Thymus (tissue), 11 donors: Measurements from ENCODE around the gene WDR7. TPM values are rescaled to one million over a fixed set of nuclear protein-coding genes. Genes with fewer than 3 reads are reported as not detected.
"Not testable (repeated sequence)": the region's sequence is repeated elsewhere in the genome, so short reads cannot be mapped to it uniquely, and the experiment has no call there.

Experiments
- DNase-seq, 9 donors: peaks; one replicate each; pipeline ENCODE4 v3.0.0-alpha.2; 2013; ENCODE audit warnings: low spot score in 9 of 9, low read depth in 6 of 9, missing footprints in 1 of 9
- H3K27ac ChIP-seq, 2 donors: one replicate each; pipeline ENCODE4 v1.5.1; 2013; ENCODE audit warnings: control low read depth in 1 of 2, low read depth in 1 of 2, low read length in 1 of 2, mild to moderate bottlenecking in 1 of 2, moderate library complexity in 1 of 2
- H3K27me3 ChIP-seq, 2 donors: one replicate each; pipeline ENCODE4 v1.5.1; 2013; ENCODE audit warnings: low read length in 1 of 2; ENCODE audit not compliant: control insufficient read depth in 2 of 2, insufficient read depth in 1 of 2
- H3K36me3 ChIP-seq, 2 donors: one replicate each; pipeline ENCODE4 v1.5.1; 2013; ENCODE audit warnings: low read length in 1 of 2, mild to moderate bottlenecking in 1 of 2, moderate library complexity in 1 of 2; ENCODE audit not compliant: control insufficient read depth in 2 of 2, insufficient read depth in 2 of 2
- H3K4me1 ChIP-seq, 2 donors: one replicate each; pipeline ENCODE4 v1.5.1; 2013; ENCODE audit warnings: low read length in 2 of 2; ENCODE audit not compliant: control insufficient read depth in 2 of 2, insufficient read depth in 2 of 2
- H3K4me3 ChIP-seq, 2 donors: one replicate each; pipeline ENCODE4 v1.5.1; 2013; ENCODE audit warnings: low read length in 2 of 2, control low read depth in 1 of 2, mild to moderate bottlenecking in 1 of 2
- H3K9me3 ChIP-seq, 2 donors: one replicate each; pipeline ENCODE4 v1.5.1; 2013; ENCODE audit warnings: low read length in 1 of 2, mild to moderate bottlenecking in 1 of 2; ENCODE audit not compliant: control insufficient read depth in 2 of 2, insufficient read depth in 1 of 2
- WGBS: extraction: QIAGEN DNeasy Blood & Tissue Kit; methylation state at CpG from one replicate; pipeline ENCODE4 v1.1.7; 2013; 5-methylcytosine and 5-hydroxymethylcytosine counted together
- polyA plus RNA-seq: library from polyadenylated mRNA; stranded (reverse); fragments of 200-250 nt; gene quantifications from one replicate; pipeline ENCODE4 v1.2.3, GENCODE V29; 2013
- total RNA-seq: library from RNA; stranded (reverse); fragments of 120-200 nt; gene quantifications from one replicate; pipeline ENCODE4 v1.2.4, GENCODE V29; 2013
- donor health status: healthy.

Gene WDR7
- total and polyA plus RNA-seq, 2 donors: 9.0 to 20.5 TPM

DNA sequence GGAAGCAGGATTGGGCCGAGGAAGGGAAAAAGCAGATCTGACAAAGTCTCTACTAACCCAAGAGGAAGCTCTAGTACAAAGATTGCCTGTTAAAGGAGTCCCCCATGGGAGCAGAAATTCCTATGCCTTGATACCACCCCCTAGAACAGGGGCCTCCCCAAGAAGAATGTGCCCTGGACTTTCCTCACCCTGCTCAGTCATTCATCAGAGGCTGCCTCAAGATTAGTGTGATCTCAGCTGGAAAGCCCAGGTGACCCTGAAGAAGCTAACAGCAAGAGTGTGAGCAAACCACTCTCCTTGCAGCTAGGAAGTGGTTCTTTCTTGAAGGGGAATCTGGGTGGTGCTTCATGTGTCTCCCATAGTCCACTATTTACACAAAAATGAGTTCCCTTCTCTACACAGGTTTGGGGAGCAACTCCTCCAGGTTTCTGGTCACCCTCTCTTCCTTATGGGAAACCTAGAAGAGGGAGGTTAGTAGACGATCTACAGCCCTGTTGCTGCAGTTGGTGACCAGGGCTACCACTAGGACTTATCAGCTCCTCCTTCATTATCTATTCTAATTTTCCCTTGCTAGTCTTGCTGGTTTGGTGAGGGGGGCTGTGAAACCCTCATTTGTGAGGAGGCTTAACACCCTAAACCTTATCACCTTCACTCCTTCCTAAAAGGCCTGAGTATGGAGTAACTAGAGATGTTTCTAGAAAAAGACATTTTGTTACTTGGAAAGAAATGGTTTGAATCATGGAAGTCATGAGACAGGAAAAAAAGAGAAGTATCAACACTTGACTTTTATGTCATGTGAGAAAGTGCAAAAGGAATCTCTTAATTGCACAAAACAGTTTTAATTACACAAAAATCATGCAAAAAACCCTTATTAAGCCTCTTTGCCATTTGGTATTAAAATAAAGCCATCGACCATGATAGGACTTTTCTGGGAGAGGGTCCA lies 2.9 kb upstream of the WDR7 start:
- H3K4me3 ChIP-seq: no peak overlapping the region
- no peak for DNase-seq
- 96% methylated on average over 3 of the region's 3 CpGs for WGBS
- H3K9me3 ChIP-seq: no peaks in the 10 kb centered on the region
- peaks cover 4 to 13% of the 10 kb centered on the region in 2 donors for H3K4me1 ChIP-seq
- H3K27me3 ChIP-seq: no peaks in the 10 kb centered on the region
- no peaks in the 10 kb centered on the region for H3K36me3 ChIP-seq
- no peak overlapping the region for H3K27ac ChIP-seq

GRCh38 chr18:56649996-56650395 lies 1.2 kb upstream of the WDR7 start:
- H3K4me1 ChIP-seq: peaks cover 4 to 14% of the 10 kb centered on the region in 2 donors
- 98% methylated on average over 1 of the region's 1 CpG for WGBS
- H3K4me3 ChIP-seq: no peak overlapping the region
- H3K27ac ChIP-seq: no peak overlapping the region
- H3K36me3 ChIP-seq: no peaks in the 10 kb centered on the region
- DNase-seq: no peak
- H3K27me3 ChIP-seq: no peaks in the 10 kb centered on the region
- H3K9me3 ChIP-seq: peaks cover 0 to 5% of the 10 kb centered on the region in 2 donors

DNA sequence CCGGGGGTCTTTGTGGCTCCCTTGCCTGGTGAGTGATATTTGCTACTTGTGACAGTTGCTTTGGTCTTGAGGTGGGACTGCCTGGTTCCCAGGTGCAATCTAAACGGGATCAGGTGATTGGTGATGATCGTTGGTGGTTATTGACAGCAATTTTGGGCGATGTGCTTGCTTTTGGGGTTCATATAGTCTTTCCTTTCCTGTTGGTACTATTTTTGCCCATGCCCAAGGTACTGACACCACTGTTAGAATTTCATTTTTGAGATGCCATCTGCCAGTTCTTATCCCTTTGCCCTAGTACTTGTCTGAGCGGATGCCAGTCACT lies 573 bp downstream of the WDR7 start:
- peaks cover 4 to 14% of the 10 kb centered on the region in 2 donors for H3K4me1 ChIP-seq
- peak in 2 of 9 donors; percentile 14 to 23 for DNase-seq
- H3K27me3 ChIP-seq: no peaks in the 10 kb centered on the region
- H3K36me3 ChIP-seq: no peaks in the 10 kb centered on the region
- WGBS: 15% methylated on average over 5 of the region's 5 CpGs
- H3K9me3 ChIP-seq: peaks cover 0 to 5% of the 10 kb centered on the region in 2 donors
- peak overlapping the region; percentile 78 to 82 for H3K4me3 ChIP-seq
- peak overlapping the region; percentile 88 to 96 for H3K27ac ChIP-seq

GRCh38 chr18:56652802-56653201 lies 1.6 kb downstream of the WDR7 start:
- Histone ChIP-seq H3K4me1 (peaks cover 4 to 14% of the 10 kb centered on the region in 2 donors), H3K36me3 (no peaks in the 10 kb centered on the region), H3K27me3 (no peaks in the 10 kb centered on the region), H3K9me3 (peaks cover 0 to 5% of the 10 kb centered on the region in 2 donors), H3K4me3 (peak overlapping the region in 1 of 2 donors; percentile 1), H3K27ac (peak overlapping the region in 1 of 2 donors; percentile 46)
- 21% methylated on average over 4 of the region's 4 CpGs for WGBS
- DNase-seq: peak in 4 of 9 donors; percentile 15 to 67 (median 39)

DNA sequence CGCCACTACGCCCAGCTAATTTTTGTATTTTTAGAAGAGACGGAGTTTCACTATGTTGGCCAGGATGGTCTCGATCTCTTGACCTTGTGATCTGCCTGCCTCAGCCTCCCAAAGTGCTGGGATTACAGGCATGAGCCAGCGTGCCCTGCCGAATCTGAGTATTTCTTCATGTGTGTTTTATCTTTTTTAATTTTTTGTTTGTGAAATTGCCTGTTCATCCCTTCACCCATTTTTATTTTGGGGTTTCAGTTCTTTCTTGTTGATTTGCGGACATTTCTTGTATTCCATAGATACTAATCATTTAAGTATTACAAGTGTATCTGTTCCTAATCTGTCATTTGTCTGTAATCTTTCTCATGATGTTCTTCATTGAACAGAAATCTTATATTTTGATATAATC lies 3.1 kb downstream of the WDR7 start:
- H3K27me3 ChIP-seq, H3K27ac ChIP-seq, H3K36me3 ChIP-seq, H3K9me3 ChIP-seq, DNase-seq, H3K4me3 ChIP-seq: not testable (repeated sequence)
- H3K4me1 ChIP-seq: peaks cover 4 to 14% of the 10 kb centered on the region in 2 donors
- 97% methylated on average over 7 of the region's 7 CpGs for WGBS

DNA sequence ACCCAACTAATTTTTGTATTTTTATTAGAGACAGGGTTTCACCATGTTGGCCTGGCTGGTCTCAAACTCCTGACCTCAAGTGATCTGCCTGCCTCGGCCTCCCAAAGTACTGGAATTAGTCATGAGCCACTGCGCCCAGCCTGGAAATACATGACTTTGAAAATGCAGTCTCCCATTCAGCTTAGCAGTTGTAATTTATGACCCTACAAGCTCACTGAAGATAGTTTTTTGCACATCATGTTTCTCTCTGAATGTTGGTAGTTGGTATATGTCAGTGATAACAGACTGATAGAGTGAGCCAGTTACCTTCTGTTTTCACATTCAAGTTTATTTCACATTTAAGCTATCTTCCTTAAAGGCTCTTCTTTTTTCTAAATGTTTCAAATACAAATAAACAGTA lies 7.1 kb downstream of the WDR7 start:
- Histone ChIP-seq H3K9me3 (peaks cover 0 to 5% of the 10 kb centered on the region in 2 donors), H3K36me3 (no peaks in the 10 kb centered on the region), H3K27me3 (no peaks in the 10 kb centered on the region), H3K4me3 (no peak overlapping the region), H3K4me1 (peaks cover 0 to 1% of the 10 kb centered on the region in 2 donors), H3K27ac (no peak overlapping the region)
- no peak for DNase-seq
- WGBS: 97% methylated on average over 2 of the region's 2 CpGs

DNA sequence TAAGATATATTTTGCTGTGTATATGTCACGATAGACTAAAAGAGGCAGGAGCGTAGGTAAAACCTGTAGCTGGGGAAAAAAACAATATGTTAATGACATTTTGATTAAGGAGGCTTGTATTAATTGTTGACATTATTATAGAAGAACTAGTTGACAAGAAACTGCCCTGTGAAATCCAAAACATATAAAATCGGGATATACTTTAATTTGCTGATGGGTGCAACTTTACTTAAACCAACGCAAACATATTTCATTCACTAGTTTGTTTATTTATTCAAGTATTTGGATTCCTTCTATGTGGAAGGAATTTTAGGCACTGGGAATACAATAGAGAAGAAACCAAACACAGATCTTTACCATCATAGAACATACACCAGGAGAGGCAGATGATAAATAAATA lies 8.0 kb downstream of the WDR7 start:
- H3K9me3 ChIP-seq: peaks cover 0 to 2% of the 10 kb centered on the region in 2 donors
- H3K4me1 ChIP-seq: no peaks in the 10 kb centered on the region
- H3K4me3 ChIP-seq: no peak overlapping the region
- no peak overlapping the region for H3K27ac ChIP-seq
- H3K36me3 ChIP-seq: no peaks in the 10 kb centered on the region
- no peaks in the 10 kb centered on the region for H3K27me3 ChIP-seq
- DNase-seq: no peak
- WGBS: 98% methylated on average over 4 of the region's 4 CpGs

DNA sequence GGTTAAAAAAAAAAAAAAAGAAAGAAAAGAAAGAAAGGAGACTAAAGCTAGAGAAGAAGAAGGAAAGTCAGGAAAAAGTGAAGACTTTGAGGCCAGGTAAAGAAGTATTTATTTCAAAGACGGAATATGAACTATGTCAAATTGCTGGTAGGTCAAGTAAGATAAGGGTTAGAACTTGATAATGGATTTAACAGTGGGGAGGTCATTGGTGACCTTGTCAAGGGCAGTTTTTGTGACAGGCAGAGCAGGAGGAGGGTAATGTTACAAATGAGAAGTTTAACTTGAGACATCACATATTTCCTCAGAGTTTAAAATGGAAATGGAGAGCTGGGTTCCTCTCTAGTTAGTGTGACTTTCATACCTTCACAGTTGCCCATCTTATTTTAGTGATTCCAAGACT lies 9.5 kb downstream of the WDR7 start:
- DNase-seq: no peak

DNA sequence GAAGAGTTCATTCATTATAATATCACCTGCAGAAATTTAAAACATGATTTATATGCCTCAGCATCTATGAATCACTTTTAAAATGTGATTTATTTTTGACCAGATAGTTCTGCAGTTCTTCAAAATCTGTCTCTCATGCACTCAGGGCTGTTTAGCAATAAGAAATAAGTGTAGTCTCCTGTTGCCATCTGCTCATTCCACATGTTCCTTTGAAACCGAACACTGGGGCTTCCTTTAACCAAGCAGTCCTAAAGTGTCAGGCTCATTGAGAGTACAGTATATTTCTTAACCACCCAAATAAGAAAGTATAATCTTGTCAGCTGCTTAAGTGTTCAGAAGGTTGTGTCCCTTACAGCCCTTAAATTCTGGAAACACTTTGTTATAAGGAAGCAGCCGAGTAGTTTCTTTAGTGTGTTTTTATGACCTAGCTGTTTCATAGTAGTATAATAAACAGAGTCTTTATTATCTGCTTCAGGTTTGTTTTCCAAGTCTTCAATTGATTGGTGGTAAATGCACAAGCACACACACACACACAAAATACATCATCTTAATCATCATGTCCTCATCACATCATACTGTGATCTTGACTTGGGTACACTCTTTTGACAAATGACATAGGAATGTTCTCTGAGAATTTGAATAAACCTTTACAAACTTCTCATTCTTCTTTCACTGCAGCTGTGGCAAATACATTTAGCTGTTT lies 10.4 kb downstream of the WDR7 start:
- Histone ChIP-seq H3K9me3 (no peaks in the 10 kb centered on the region), H3K4me3 (no peak overlapping the region), H3K36me3 (no peaks in the 10 kb centered on the region), H3K27ac (no peak overlapping the region), H3K4me1 (no peaks in the 10 kb centered on the region), H3K27me3 (no peaks in the 10 kb centered on the region)
- DNase-seq: no peak
- WGBS: 47% methylated on average over 2 of the region's 2 CpGs

More for the DNA sequence above, 9.5 kb downstream of the WDR7 start:
- Histone ChIP-seq H3K27ac (no peak overlapping the region), H3K4me3 (no peak overlapping the region), H3K27me3 (no peaks in the 10 kb centered on the region), H3K36me3 (no peaks in the 10 kb centered on the region), H3K9me3 (no peaks in the 10 kb centered on the region), H3K4me1 (no peaks in the 10 kb centered on the region)
- WGBS: 97% methylated on average over 1 of the region's 1 CpG
